WERI-Rb-1 (cell line): Measurements from ENCODE around the gene TMEM253.

Experiments used
- DNase-seq: peaks from one replicate; pipeline ENCODE4 v3.0.0-alpha.2; 2020
- H3K27ac ChIP-seq: fragments of 250-450 bp; sonication (Bioruptor Pico); 2 replicates; pipeline ENCODE4 v1.5.1; 2020; ENCODE audit warnings: mild to moderate bottlenecking, moderate library complexity
- H3K27me3 ChIP-seq: fragments of 250-450 bp; sonication (Bioruptor Pico); 2 replicates; pipeline ENCODE4 v1.5.1; 2021; ENCODE audit warnings: mild to moderate bottlenecking, low read depth, moderate library complexity; ENCODE audit not compliant: insufficient read depth, severe bottlenecking
- H3K36me3 ChIP-seq: fragments of 250-450 bp; sonication (Bioruptor Pico); 2 replicates; pipeline ENCODE4 v1.5.1; 2020; ENCODE audit warnings: mild to moderate bottlenecking, moderate library complexity
- H3K4me3 ChIP-seq: 2 replicates; pipeline ENCODE4 v1.5.1; 2011; ENCODE audit warnings: low read depth, mild to moderate bottlenecking, control low read depth, low read length
- H3K9me3 ChIP-seq: fragments of 250-450 bp; sonication (Bioruptor Pico); 2 replicates; pipeline ENCODE4 v1.5.1; 2021; ENCODE audit warnings: mild to moderate bottlenecking, moderate library complexity; ENCODE audit not compliant: severe bottlenecking
- CTCF ChIP-seq: IDR thresholded peaks from 2 replicates; pipeline ENCODE4 v1.5.1; 2011; ENCODE audit warnings: low read depth, mild to moderate bottlenecking, control low read depth, inconsistent platforms, low read length

Gene TMEM253

GRCh38 chr14:21086908-21087293, 14.0 kb upstream of the TMEM253 start:
- DNase-seq, result no peak
- no peak for TF ChIP-seq CTCF
- Histone ChIP-seq H3K27me3 (no peaks in the 10 kb centered on the region), H3K9me3 (no peaks in the 10 kb centered on the region), H3K4me3 (no peak overlapping the region), H3K36me3 (peaks cover 72% of the 10 kb centered on the region), H3K27ac (no peak overlapping the region)

- DNase-seq, result no peak
- no peak overlapping the region for H3K4me3 ChIP-seq
- H3K27me3 ChIP-seq, result no peaks in the 10 kb centered on the region
- peaks cover 75% of the 10 kb centered on the region for H3K36me3 ChIP-seq
- no peaks in the 10 kb centered on the region for H3K9me3 ChIP-seq
- no peak for TF ChIP-seq CTCF
- no peak overlapping the region for H3K27ac ChIP-seq
These were observed 13.4 kb upstream of the TMEM253 start for GRCh38 chr14:21087294-21088091.

- peaks cover 81% of the 10 kb centered on the region for H3K36me3 ChIP-seq
- DNase-seq, result no peak
- H3K9me3 ChIP-seq, result no peaks in the 10 kb centered on the region
- H3K27ac ChIP-seq, result no peak overlapping the region
- TF ChIP-seq CTCF, result no peak
- no peaks in the 10 kb centered on the region for H3K27me3 ChIP-seq
- no peak overlapping the region for H3K4me3 ChIP-seq
These were observed 12.2 kb upstream of the TMEM253 start for GRCh38 chr14:21088687-21089086.

GRCh38 chr14:21089271-21089670, 11.6 kb upstream of the TMEM253 start:
- no peak for DNase-seq
- peaks cover 80% of the 10 kb centered on the region for H3K36me3 ChIP-seq

GRCh38 chr14:21089877-21090193, 11.0 kb upstream of the TMEM253 start:
- no peak for TF ChIP-seq CTCF
- DNase-seq, result no peak
- Histone ChIP-seq H3K9me3 (no peaks in the 10 kb centered on the region), H3K36me3 (peaks cover 78% of the 10 kb centered on the region), H3K27ac (no peak overlapping the region), H3K4me3 (no peak overlapping the region), H3K27me3 (no peaks in the 10 kb centered on the region)

More at GRCh38 chr14:21089271-21089670, 11.6 kb upstream of the TMEM253 start:
- Histone ChIP-seq H3K27ac (no peak overlapping the region), H3K27me3 (no peaks in the 10 kb centered on the region), H3K9me3 (no peaks in the 10 kb centered on the region), H3K4me3 (no peak overlapping the region)
- no peak for TF ChIP-seq CTCF
